Endothelial cell of umbilical vein (primary cell): ENCODE results near the gene CCDC6. TPM values are rescaled to one million over a fixed set of nuclear protein-coding genes. Genes with fewer than 3 reads are reported as not detected.

Experiments
- BruUV-seq: library from RNA; stranded (reverse); fragments of 400-500 nt; replicated peaks from 2 replicates; lab custom pipeline; 2021; lab: Mats Ljungman, UMichigan
- CTCF ChIA-PET: fragments of 300-600, 350-600 bp; sonication (Branson Sonifier 250); formaldehyde crosslinking; loops from one replicate; lab custom pipeline; 2021; ENCODE audit warnings: antibody characterized with exemption, inconsistent platforms; lab: Charles Lee
- POLR2A ChIA-PET: fragments of 300-600, 350-600 bp; sonication (Branson Sonifier 250); formaldehyde crosslinking; loops from one replicate; lab custom pipeline; 2021; ENCODE audit warnings: antibody characterized with exemption, inconsistent platforms; lab: Charles Lee
- DNase-seq: peaks from one replicate; pipeline ENCODE4 v3.0.0-alpha.2; 2011; ENCODE audit warnings: low read depth, low spot score
- FAIRE-seq: peaks from 2 replicates; lab custom pipeline; 2011; peaks lifted over from hg19 to GRCh38; lab: Jason Lieb, UNC
- H2AFZ ChIP-seq: 2 replicates; pipeline ENCODE4 v1.6.0; 2012; ENCODE audit warnings: low read depth, low read length, control low read depth, inconsistent platforms
- H3K27ac ChIP-seq: 2 replicates; pipeline ENCODE4 v1.5.1; 2011; ENCODE audit warnings: low read depth, mild to moderate bottlenecking, control low read depth, low read length, moderate library complexity; ENCODE audit not compliant: insufficient read depth
- H3K27me3 ChIP-seq, 2 experiments: 2 replicates each; pipeline versions ENCODE4 v1.6.0 to v1.6.1; 2011; ENCODE audit warnings: low read length in 2 of 2, mixed read lengths in 1 of 2; ENCODE audit not compliant: control insufficient read depth in 2 of 2, insufficient read depth in 2 of 2
- H3K36me3 ChIP-seq, 2 experiments: 2 replicates in 1 of 2; 3 replicates in 1 of 2; pipeline ENCODE4 v1.5.1; 2011; ENCODE audit warnings: low read length in 2 of 2, mild to moderate bottlenecking in 1 of 2, moderate library complexity in 1 of 2; ENCODE audit not compliant: control insufficient read depth in 2 of 2, insufficient read depth in 2 of 2; ENCODE audit errors: extremely low read depth in 1 of 2
- H3K4me1 ChIP-seq: 3 replicates; pipeline ENCODE4 v1.5.1; 2011; ENCODE audit warnings: mild to moderate bottlenecking, low read length; ENCODE audit not compliant: control insufficient read depth, insufficient read depth; ENCODE audit errors: extremely low read depth
- H3K4me2 ChIP-seq: 2 replicates; pipeline ENCODE4 v1.6.1; 2011; ENCODE audit warnings: low read length, control low read depth, mixed read lengths; ENCODE audit not compliant: insufficient read depth
- H3K4me3 ChIP-seq, 3 experiments: fragments of 200-600 bp in 1 of 3; sonication (generic), shearing (Covaris generic) in 1 of 3; replicated peaks in 1 of 3; 2 replicates each; pipeline ENCODE4 v1.5.1; 2011 to 2016; ENCODE audit warnings: control low read depth in 3 of 3, low read length in 3 of 3, mild to moderate bottlenecking in 2 of 3, inconsistent platforms in 1 of 3, low read depth in 1 of 3, moderate library complexity in 1 of 3; ENCODE audit not compliant: insufficient read depth in 1 of 3
- H3K79me2 ChIP-seq: 2 replicates; pipeline ENCODE4 v1.6.0; 2012; ENCODE audit warnings: low read length, inconsistent platforms; ENCODE audit not compliant: control insufficient read depth, insufficient read depth
- H3K9ac ChIP-seq: replicated peaks from 2 replicates; pipeline ENCODE3; 2011; ENCODE audit warnings: low read length, control low read depth; ENCODE audit not compliant: insufficient read depth; ENCODE audit errors: extremely low read depth
- H3K9me1 ChIP-seq: replicated peaks from 3 replicates; pipeline ENCODE4 v1.6.0; 2011; ENCODE audit warnings: mild to moderate bottlenecking, low read length; ENCODE audit not compliant: control insufficient read depth, insufficient read depth; ENCODE audit errors: extremely low read depth
- H3K9me3 ChIP-seq: replicated peaks from 2 replicates; pipeline ENCODE4 v1.5.1; 2012; ENCODE audit warnings: low read length, inconsistent platforms; ENCODE audit not compliant: control insufficient read depth, insufficient read depth
- H4K20me1 ChIP-seq: replicated peaks from 2 replicates; pipeline ENCODE3; 2011; ENCODE audit warnings: mild to moderate bottlenecking, low read length; ENCODE audit not compliant: control insufficient read depth, insufficient read depth; ENCODE audit errors: extremely low read depth
- EZH2 ChIP-seq: IDR thresholded peaks from 2 replicates; pipeline ENCODE4 v1.6.1; 2012; ENCODE audit warnings: borderline replicate concordance, low read depth, mild to moderate bottlenecking, moderate library complexity, low read length, inconsistent platforms; ENCODE audit not compliant: severe bottlenecking
- FOS ChIP-seq: IDR thresholded peaks from 2 replicates; pipeline ENCODE4 v1.6.1; 2011; ENCODE audit warnings: mild to moderate bottlenecking, low read length, moderate library complexity, borderline replicate concordance; ENCODE audit not compliant: insufficient read depth
- GATA2 ChIP-seq: IDR thresholded peaks from 2 replicates; pipeline ENCODE4 v1.7.0; 2011; ENCODE audit warnings: low read depth, mild to moderate bottlenecking, moderate library complexity, mixed read lengths, low read length; ENCODE audit not compliant: insufficient read length, insufficient read depth
- JUN ChIP-seq: IDR thresholded peaks from 2 replicates; pipeline ENCODE4 v1.6.1; 2011; ENCODE audit warnings: borderline replicate concordance, low read depth; ENCODE audit not compliant: insufficient read length, insufficient read depth
- MYC ChIP-seq: IDR thresholded peaks from one replicate; pipeline ENCODE4 v1.6.1; 2011; ENCODE audit warnings: mild to moderate bottlenecking, low read depth, low read length
- POLR2A ChIP-seq: IDR thresholded peaks from 2 replicates; pipeline ENCODE4 v1.6.1; 2012; ENCODE audit warnings: low read depth, mild to moderate bottlenecking, control low read depth, low read length
- POLR2AphosphoS5 ChIP-seq: IDR thresholded peaks from 2 replicates; pipeline ENCODE4 v1.6.1; 2012; ENCODE audit warnings: low read depth, mild to moderate bottlenecking, control low read depth, low read length, moderate library complexity; ENCODE audit not compliant: insufficient read depth
- dilution Hi-C: fragments of 300-500 bp; cut with MboI; formaldehyde crosslinking; loops from one replicate; pipeline ENCODE4 v1.15.0; 2019; ENCODE audit warnings: low sequenced_read_pairs; ENCODE audit not compliant: extremely low pct_ligation_motif_present
- intact Hi-C: fragments of 100-400 bp; cut with micrococcal nuclease; formaldehyde crosslinking; loops from one replicate; pipeline ENCODE4 v1.10.0; 2022
- polyA plus RNA-seq, 4 experiments: library from polyadenylated mRNA; depleted of rRNA in 3 of 4; stranded (reverse) in 3 of 4; unstranded in 1 of 4; fragments of >200 nt; gene quantifications; 2 replicates each; pipeline versions ENCODE4 v1.2.1 to v1.2.3, GENCODE V29; 2011 to 2012; ENCODE audit warnings: missing spikeins in 1 of 4
- total RNA-seq: library from RNA; stranded (reverse); gene quantifications from 2 replicates; pipeline ENCODE4 v1.2.3, GENCODE V29; 2021
- TF ChIP-seq, protein P1 (sequence below): IDR thresholded peaks from 2 replicates; pipeline ENCODE4 v1.6.1; 2011; ENCODE audit not compliant: insufficient read depth, insufficient read length
- TF ChIP-seq, protein P2 (sequence below), 2 donors: IDR thresholded peaks; 1 replicate in 1 of 2; 2 replicates in 1 of 2; pipeline ENCODE4 v1.5.1; 2011; ENCODE audit warnings: low read length in 2 of 2, mild to moderate bottlenecking in 2 of 2, moderate library complexity in 2 of 2, control low read depth in 1 of 2, inconsistent platforms in 1 of 2, low read depth in 1 of 2; ENCODE audit not compliant: insufficient read depth in 1 of 2; ENCODE audit errors: extremely low read depth in 1 of 2

Gene CCDC6
- total and polyA plus RNA-seq, 2 donors (not counting 3 experiments of a cell fraction or from before 2014, with no cell fraction given), result 16.8 to 36.8 TPM

DNA sequence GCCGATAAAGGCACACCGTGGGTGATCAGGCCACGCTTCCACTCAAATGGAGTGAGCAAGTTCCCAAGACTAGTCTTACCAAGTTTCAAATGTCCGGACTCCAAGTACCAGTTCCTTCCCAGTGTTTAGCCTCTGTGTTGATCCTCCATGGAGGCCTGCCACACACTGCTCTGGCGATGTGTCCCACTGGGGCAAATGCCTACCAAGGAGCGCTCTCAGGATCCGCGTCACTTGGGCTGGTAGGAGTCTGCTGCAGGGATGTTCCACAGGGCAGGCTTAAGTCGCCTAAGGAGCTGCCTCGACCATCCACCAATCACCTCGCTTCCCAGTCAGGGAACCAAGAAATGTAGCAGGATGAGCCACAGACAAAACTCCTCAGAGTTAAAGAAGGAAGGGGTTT, 135.7 kb downstream of the CCDC6 start:
- H3K4me2 ChIP-seq, result no peak overlapping the region
- no peak overlapping the region for H3K9ac ChIP-seq
- TF ChIP-seq POLR2AphosphoS5 (no peak), MYC (no peak), FOS (no peak), JUN (no peak), POLR2A (no peak), GATA2 (no peak), EZH2 (no peak)
- TF ChIP-seq, protein P1, sequence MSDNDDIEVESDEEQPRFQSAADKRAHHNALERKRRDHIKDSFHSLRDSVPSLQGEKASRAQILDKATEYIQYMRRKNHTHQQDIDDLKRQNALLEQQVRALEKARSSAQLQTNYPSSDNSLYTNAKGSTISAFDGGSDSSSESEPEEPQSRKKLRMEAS, result no peak
- TF ChIP-seq, protein P2, sequence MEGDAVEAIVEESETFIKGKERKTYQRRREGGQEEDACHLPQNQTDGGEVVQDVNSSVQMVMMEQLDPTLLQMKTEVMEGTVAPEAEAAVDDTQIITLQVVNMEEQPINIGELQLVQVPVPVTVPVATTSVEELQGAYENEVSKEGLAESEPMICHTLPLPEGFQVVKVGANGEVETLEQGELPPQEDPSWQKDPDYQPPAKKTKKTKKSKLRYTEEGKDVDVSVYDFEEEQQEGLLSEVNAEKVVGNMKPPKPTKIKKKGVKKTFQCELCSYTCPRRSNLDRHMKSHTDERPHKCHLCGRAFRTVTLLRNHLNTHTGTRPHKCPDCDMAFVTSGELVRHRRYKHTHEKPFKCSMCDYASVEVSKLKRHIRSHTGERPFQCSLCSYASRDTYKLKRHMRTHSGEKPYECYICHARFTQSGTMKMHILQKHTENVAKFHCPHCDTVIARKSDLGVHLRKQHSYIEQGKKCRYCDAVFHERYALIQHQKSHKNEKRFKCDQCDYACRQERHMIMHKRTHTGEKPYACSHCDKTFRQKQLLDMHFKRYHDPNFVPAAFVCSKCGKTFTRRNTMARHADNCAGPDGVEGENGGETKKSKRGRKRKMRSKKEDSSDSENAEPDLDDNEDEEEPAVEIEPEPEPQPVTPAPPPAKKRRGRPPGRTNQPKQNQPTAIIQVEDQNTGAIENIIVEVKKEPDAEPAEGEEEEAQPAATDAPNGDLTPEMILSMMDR (IDR thresholded peaks at IDR 0.05; ENCODE audit: extremely low read depth in 1 of 2, insufficient read depth in 1 of 2, low read depth in 1 of 2, low read length in 2 of 2), result no peak
- H3K9me3 ChIP-seq, result no peaks in the 10 kb centered on the region
- H2AFZ ChIP-seq, result no peak overlapping the region
- CTCF ChIA-PET, result no interaction called here
- H3K9me1 ChIP-seq, result no peaks in the 10 kb centered on the region
- no peaks in the 10 kb centered on the region for H3K4me1 ChIP-seq
- POLR2A ChIA-PET, result no interaction called here
- no peaks in the 10 kb centered on the region for H3K27me3 ChIP-seq
- FAIRE-seq (no peak), DNase-seq (no peak)
- H3K27ac ChIP-seq, result no peak overlapping the region
- no peaks in the 10 kb centered on the region for H3K36me3 ChIP-seq
- H4K20me1 ChIP-seq, result no peaks in the 10 kb centered on the region
- dilution Hi-C loops, result no loop called here
- intact Hi-C loops, result no loop called here
- H3K79me2 ChIP-seq, result no peaks in the 10 kb centered on the region
- BruUV-seq, result no TSS peak
- no peak overlapping the region for H3K4me3 ChIP-seq
